ENCODE data around the gene NADSYN1.

DNA sequence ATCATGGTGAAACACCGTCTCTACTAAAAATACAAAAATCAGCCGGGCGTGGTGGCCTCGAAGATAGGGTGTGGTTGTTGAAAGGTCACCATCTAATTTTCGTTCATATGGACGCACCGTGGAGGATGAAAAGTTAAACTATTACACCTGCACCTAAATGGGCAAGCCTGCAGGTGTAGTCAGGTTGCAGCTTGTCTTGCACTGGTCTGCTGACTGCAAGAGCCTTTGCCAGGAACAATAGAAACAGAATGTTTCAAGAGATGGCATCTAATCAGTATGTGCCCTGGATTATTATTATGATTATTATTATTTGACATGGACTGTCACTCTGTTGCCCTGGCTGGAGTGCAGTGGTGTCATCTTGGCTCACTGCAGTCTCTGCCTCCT, 908 bp downstream of the NADSYN1 start:
- TF ChIP-seq, protein P1, sequence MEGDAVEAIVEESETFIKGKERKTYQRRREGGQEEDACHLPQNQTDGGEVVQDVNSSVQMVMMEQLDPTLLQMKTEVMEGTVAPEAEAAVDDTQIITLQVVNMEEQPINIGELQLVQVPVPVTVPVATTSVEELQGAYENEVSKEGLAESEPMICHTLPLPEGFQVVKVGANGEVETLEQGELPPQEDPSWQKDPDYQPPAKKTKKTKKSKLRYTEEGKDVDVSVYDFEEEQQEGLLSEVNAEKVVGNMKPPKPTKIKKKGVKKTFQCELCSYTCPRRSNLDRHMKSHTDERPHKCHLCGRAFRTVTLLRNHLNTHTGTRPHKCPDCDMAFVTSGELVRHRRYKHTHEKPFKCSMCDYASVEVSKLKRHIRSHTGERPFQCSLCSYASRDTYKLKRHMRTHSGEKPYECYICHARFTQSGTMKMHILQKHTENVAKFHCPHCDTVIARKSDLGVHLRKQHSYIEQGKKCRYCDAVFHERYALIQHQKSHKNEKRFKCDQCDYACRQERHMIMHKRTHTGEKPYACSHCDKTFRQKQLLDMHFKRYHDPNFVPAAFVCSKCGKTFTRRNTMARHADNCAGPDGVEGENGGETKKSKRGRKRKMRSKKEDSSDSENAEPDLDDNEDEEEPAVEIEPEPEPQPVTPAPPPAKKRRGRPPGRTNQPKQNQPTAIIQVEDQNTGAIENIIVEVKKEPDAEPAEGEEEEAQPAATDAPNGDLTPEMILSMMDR (IDR thresholded peaks at IDR 0.05) = no peak
- TF ChIP-seq, protein P2, sequence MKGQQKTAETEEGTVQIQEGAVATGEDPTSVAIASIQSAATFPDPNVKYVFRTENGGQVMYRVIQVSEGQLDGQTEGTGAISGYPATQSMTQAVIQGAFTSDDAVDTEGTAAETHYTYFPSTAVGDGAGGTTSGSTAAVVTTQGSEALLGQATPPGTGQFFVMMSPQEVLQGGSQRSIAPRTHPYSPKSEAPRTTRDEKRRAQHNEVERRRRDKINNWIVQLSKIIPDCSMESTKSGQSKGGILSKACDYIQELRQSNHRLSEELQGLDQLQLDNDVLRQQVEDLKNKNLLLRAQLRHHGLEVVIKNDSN (CRISPR knock-in tag; IDR thresholded peaks at IDR 0.05) = no peak

Data from WTC11 (cell line).